Measurements from ENCODE around the gene LRIG1. TPM values are rescaled to one million over a fixed set of nuclear protein-coding genes. Genes with fewer than 3 reads are reported as not detected.

LRIG1 gene
- total RNA-seq, 1 experiment from 2014 or later, result 2.2 TPM

DNA sequence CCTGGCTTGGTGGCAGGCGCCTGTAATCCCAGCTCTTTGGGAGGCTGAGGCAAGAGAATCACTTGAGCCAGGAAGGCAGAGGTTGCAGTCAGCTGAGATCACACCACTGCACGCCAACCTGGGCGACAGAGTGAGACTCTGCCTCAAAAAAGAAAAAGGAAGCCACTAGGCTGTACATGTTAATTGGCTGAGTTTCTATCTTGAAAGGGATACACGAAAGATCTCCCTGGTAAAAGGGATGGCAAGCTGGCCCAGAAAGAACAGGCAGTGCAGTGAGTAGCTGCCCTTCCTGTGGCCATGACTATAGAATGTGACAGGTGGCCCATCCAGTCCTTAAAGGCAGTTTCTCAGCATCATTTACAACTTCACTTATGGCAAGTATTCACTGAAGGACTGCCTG, 12.3 kb downstream of the LRIG1 start:
- Histone ChIP-seq H3K9me2 (replicated peaks; ENCODE audit: low read length) (no peaks in the 10 kb centered on the region), H3K27me3 (ENCODE audit: low read length) (no peaks in the 10 kb centered on the region), H2AFZ (ENCODE audit: low read length) (no peak overlapping the region), H3K4me3 (ENCODE audit: low read length) (no peak overlapping the region), H3K9me3 (ENCODE audit: low read length) (no peaks in the 10 kb centered on the region), H3K79me2 (ENCODE audit: low read length) (no peaks in the 10 kb centered on the region), H4K20me1 (ENCODE audit: low read length) (no peaks in the 10 kb centered on the region), H3K9ac (ENCODE audit: low read length) (no peak overlapping the region), H3K4me1 (ENCODE audit: insufficient read depth, low read length) (no peaks in the 10 kb centered on the region), H3K4me2 (ENCODE audit: low read length) (no peak overlapping the region), H3K27ac (ENCODE audit: low read length) (no peak overlapping the region), H3F3A (ENCODE audit: low read length, unreplicated experiment) (no peaks in the 10 kb centered on the region), H3K36me3 (ENCODE audit: low read depth, low read length) (no peaks in the 10 kb centered on the region)
- DNase-seq, result no peak
- BruUV-seq (replicated peaks), result no TSS peak
- no peak for ATAC-seq
- ChIA-PET POLR2A (ENCODE audit: unreplicated experiment) (no interaction called here), CTCF (no interaction called here)
- intact Hi-C loops (cut with micrococcal nuclease), result no loop called here
- TF ChIP-seq EZH2 (IDR thresholded peaks at IDR 0.05; ENCODE audit: low read length, unreplicated experiment) (no peak), EZH2phosphoT487 (IDR thresholded peaks at IDR 0.05; ENCODE audit: borderline replicate concordance, low read length) (no peak), CTCF (conservative IDR thresholded peaks at IDR 0.05; ENCODE audit: low read depth, low read length) (no peak)

DNA sequence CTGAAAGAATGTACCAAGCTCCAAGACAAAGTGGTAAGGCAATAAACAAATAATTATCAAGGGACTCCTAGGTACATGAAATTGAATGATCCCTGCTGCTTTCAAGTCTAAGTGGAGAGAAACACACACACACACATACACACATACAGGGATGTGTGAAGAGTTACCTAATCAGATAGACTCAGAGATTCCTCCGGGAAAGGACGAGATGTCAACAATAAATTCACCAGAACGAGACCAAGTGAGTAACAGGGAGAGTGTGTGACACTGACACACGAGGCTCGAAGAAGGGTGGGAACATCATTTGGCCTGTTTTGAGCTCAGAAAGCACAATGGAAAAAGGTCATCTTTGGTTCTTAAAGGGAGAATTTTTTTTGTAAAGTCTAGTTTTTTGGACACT, 13.4 kb downstream of the LRIG1 start:
- Histone ChIP-seq H3K4me3 (ENCODE audit: low read length) (no peak overlapping the region), H3K9me2 (replicated peaks; ENCODE audit: low read length) (no peaks in the 10 kb centered on the region), H3K79me2 (ENCODE audit: low read length) (no peaks in the 10 kb centered on the region), H3K4me2 (ENCODE audit: low read length) (no peak overlapping the region), H3K9me3 (ENCODE audit: low read length) (no peaks in the 10 kb centered on the region), H3K4me1 (ENCODE audit: insufficient read depth, low read length) (no peaks in the 10 kb centered on the region), H3K36me3 (ENCODE audit: low read depth, low read length) (no peaks in the 10 kb centered on the region), H2AFZ (ENCODE audit: low read length) (no peak overlapping the region), H3K27me3 (ENCODE audit: low read length) (no peaks in the 10 kb centered on the region), H4K20me1 (ENCODE audit: low read length) (no peaks in the 10 kb centered on the region), H3F3A (ENCODE audit: low read length, unreplicated experiment) (no peaks in the 10 kb centered on the region), H3K9ac (ENCODE audit: low read length) (no peak overlapping the region), H3K27ac (ENCODE audit: low read length) (no peak overlapping the region)
- no TSS peak for BruUV-seq (replicated peaks)
- intact Hi-C loops (cut with micrococcal nuclease), result no loop called here
- no peak for ATAC-seq
- DNase-seq, result no peak
- ChIA-PET CTCF (no interaction called here), POLR2A (ENCODE audit: unreplicated experiment) (no interaction called here)
- TF ChIP-seq EZH2phosphoT487 (IDR thresholded peaks at IDR 0.05; ENCODE audit: borderline replicate concordance, low read length) (no peak), CTCF (conservative IDR thresholded peaks at IDR 0.05; ENCODE audit: low read depth, low read length) (no peak), EZH2 (IDR thresholded peaks at IDR 0.05; ENCODE audit: low read length, unreplicated experiment) (no peak)

DNA sequence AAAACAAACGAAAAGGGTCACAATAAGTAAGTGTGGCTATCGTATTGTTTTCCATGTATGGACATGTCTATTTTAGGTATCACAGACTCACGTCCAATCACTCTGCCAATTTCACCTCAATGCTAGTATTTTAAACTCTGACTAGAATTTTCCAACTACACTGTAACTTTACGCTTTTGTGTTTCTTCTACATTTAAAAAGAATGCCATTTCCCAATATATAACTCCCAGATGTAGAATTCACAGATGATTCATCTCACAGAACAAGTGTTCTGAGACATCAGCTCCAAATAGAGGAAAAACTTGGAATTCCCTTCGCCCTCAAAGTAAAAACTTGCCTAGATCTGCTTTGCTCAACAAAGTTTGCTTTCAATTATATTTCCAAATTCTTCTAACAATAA, 14.2 kb downstream of the LRIG1 start:
- no TSS peak for BruUV-seq (replicated peaks)
- ChIA-PET CTCF (no interaction called here), POLR2A (ENCODE audit: unreplicated experiment) (interaction anchor here (0.7 kb wide), 1 partner anchor 36 kb away, joined by 3 read pairs; no protein-coding TSS in a partner anchor)
- no peaks in the 10 kb centered on the region for H3K9me3 ChIP-seq (ENCODE audit: low read length)
- TF ChIP-seq EZH2phosphoT487 (IDR thresholded peaks at IDR 0.05; ENCODE audit: borderline replicate concordance, low read length) (no peak), EZH2 (IDR thresholded peaks at IDR 0.05; ENCODE audit: low read length, unreplicated experiment) (no peak), CTCF (conservative IDR thresholded peaks at IDR 0.05; ENCODE audit: low read depth, low read length) (no peak)
- no peak overlapping the region for H3K9ac ChIP-seq (ENCODE audit: low read length)
- no peaks in the 10 kb centered on the region for H3F3A ChIP-seq (ENCODE audit: low read length, unreplicated experiment)
- no peaks in the 10 kb centered on the region for H3K36me3 ChIP-seq (ENCODE audit: low read depth, low read length)
- no peak overlapping the region for H3K4me2 ChIP-seq (ENCODE audit: low read length)
- H3K9me2 ChIP-seq (replicated peaks; ENCODE audit: low read length), result no peaks in the 10 kb centered on the region
- no peak overlapping the region for H3K27ac ChIP-seq (ENCODE audit: low read length)
- intact Hi-C loops (cut with micrococcal nuclease), result no loop called here
- H3K27me3 ChIP-seq (ENCODE audit: low read length), result no peaks in the 10 kb centered on the region
- no peak for DNase-seq
- H3K79me2 ChIP-seq (ENCODE audit: low read length), result no peaks in the 10 kb centered on the region
- H3K4me1 ChIP-seq (ENCODE audit: insufficient read depth, low read length), result no peaks in the 10 kb centered on the region
- H4K20me1 ChIP-seq (ENCODE audit: low read length), result no peaks in the 10 kb centered on the region
- no peak overlapping the region for H3K4me3 ChIP-seq (ENCODE audit: low read length)
- no peak overlapping the region for H2AFZ ChIP-seq (ENCODE audit: low read length)
- no peak for ATAC-seq

Data from PC-3 (cell line).